ENCODE results near the gene CES2. TPM values are rescaled to one million over a fixed set of nuclear protein-coding genes. Genes with fewer than 3 reads are reported as not detected.

Gene CES2
- polyA plus RNA-seq, 1 of the 3 experiments (the other 2 are of a cell fraction), result 33.1 TPM

GRCh38 chr16:66960270-66960669, 25.0 kb downstream of the CES2 start:
- no peaks in the 10 kb centered on the region for H4K20me1 ChIP-seq (ENCODE audit: insufficient read depth)
- DNase-seq, result no peak
- WGBS (ENCODE audit: low lambda C conversion rate), result 90% methylated on average over 1 of the region's 1 CpG
- ChIA-PET CTCF (interaction anchor here (0.7 to 11.9 kb wide), 17 partner anchors 8 to 225 kb away, joined by 3 to 82 read pairs (median 6); partner anchors contain the start of gene B3GNT9), POLR2A (no interaction called here)
- no peak overlapping the region for H2AFZ ChIP-seq (ENCODE audit: low read depth)
- no peak overlapping the region for H3K27ac ChIP-seq (ENCODE audit: low read depth in 2 of 2, low read length in 1 of 2)
- no peaks in the 10 kb centered on the region for H3F3A ChIP-seq (replicated peaks; ENCODE audit: insufficient read depth)
- H3K79me2 ChIP-seq (ENCODE audit: insufficient read depth), result no peaks in the 10 kb centered on the region
- no peaks in the 10 kb centered on the region for H3K9me3 ChIP-seq
- no peak for TF ChIP-seq RAD21 (IDR thresholded peaks at IDR 0.05; ENCODE audit: low read length)
- no peak for TF ChIP-seq NRF1 (IDR thresholded peaks at IDR 0.05; ENCODE audit: low read depth, low read length)
- no peak for TF ChIP-seq EP300 (IDR thresholded peaks at IDR 0.05; ENCODE audit: borderline replicate concordance in 1 of 2, low read depth in 1 of 2, low read length in 1 of 2)
- no peak for TF ChIP-seq NFIC (IDR thresholded peaks at IDR 0.05; ENCODE audit: borderline replicate concordance)
- peaks cover 0 to 16% of the 10 kb centered on the region in 2 experiments; a peak in 1 of 4 replicates for H3K4me1 ChIP-seq (ENCODE audit: control insufficient read depth in 1 of 2, insufficient read depth in 2 of 2, low read depth in 1 of 2, low read length in 1 of 2)
- no peaks in the 10 kb centered on the region for H3K9me2 ChIP-seq
- H3K4me2 ChIP-seq, result no peak overlapping the region
- no peak overlapping the region for H3K9ac ChIP-seq
- H3K4me3 ChIP-seq (ENCODE audit: low read depth in 2 of 2, low read length in 1 of 2), result no peak overlapping the region
- no peaks in the 10 kb centered on the region for H3K36me3 ChIP-seq (replicated peaks in 1 of 2; ENCODE audit: control insufficient read depth in 1 of 2, insufficient read depth in 2 of 2, low read length in 1 of 2)
- H3K27me3 ChIP-seq (ENCODE audit: insufficient read depth), result no peaks in the 10 kb centered on the region

- Histone ChIP-seq H3K4me2 (peak within 1 kb of the TSS; percentile 59; the same call in 1 of the 2 replicates), H3K4me1 (ENCODE audit: control insufficient read depth in 1 of 2, insufficient read depth in 2 of 2, low read depth in 1 of 2, low read length in 1 of 2) (peaks cover 0 to 16% of the 10 kb centered on the region in 2 experiments; a peak in 1 of 4 replicates), H3K79me2 (ENCODE audit: insufficient read depth) (no peaks in the 10 kb centered on the region), H3K36me3 (replicated peaks in 1 of 2; ENCODE audit: control insufficient read depth in 1 of 2, insufficient read depth in 2 of 2, low read length in 1 of 2) (no peaks in the 10 kb centered on the region), H4K20me1 (ENCODE audit: insufficient read depth) (no peaks in the 10 kb centered on the region), H3K27ac (ENCODE audit: low read depth in 2 of 2, low read length in 1 of 2) (no peak within 1 kb of the TSS; a peak in 1 of 4 replicates), H3K9ac (no peak within 1 kb of the TSS), H3K4me3 (ENCODE audit: low read depth in 2 of 2, low read length in 1 of 2) (peak within 1 kb of the TSS; percentile 6 to 50; a peak in 1 of 4 replicates), H3K9me3 (no peaks in the 10 kb centered on the region), H3K27me3 (ENCODE audit: insufficient read depth) (no peaks in the 10 kb centered on the region), H3K9me2 (no peaks in the 10 kb centered on the region), H3F3A (replicated peaks; ENCODE audit: insufficient read depth) (no peaks in the 10 kb centered on the region), H2AFZ (ENCODE audit: low read depth) (peak within 1 kb of the TSS; percentile 79)
- 67% methylated on average over 14 of the region's 16 CpGs for WGBS (ENCODE audit: low lambda C conversion rate)
- ChIA-PET POLR2A (interaction anchor here (0.5 kb wide), 1 partner anchor 58 kb away, joined by 3 read pairs; no protein-coding TSS in a partner anchor), CTCF (interaction anchor here (0.6 to 11.9 kb wide), 30 partner anchors 9 to 236 kb away, joined by 3 to 82 read pairs (median 4); partner anchors contain the start of genes B3GNT9 and RRAD)
- peak; percentile 82 for DNase-seq
- TF ChIP-seq SMC3 (IDR thresholded peaks at IDR 0.05; ENCODE audit: low read depth, low read length), result 0 out of 2 replicates have a peak, but pooled peaks have one; percentile 8
- TF ChIP-seq MEF2A (IDR thresholded peaks at IDR 0.05; ENCODE audit: borderline replicate concordance, low read depth), result no peak
- no peak for TF ChIP-seq IRF3 (IDR thresholded peaks at IDR 0.05; ENCODE audit: low read depth, low read length)
- TF ChIP-seq PBX3 (IDR thresholded peaks at IDR 0.05), result no peak
- TF ChIP-seq ZBTB33 (IDR thresholded peaks at IDR 0.05; ENCODE audit: borderline replicate concordance, low read depth), result no peak
- TF ChIP-seq TAF1 (IDR thresholded peaks at IDR 0.05; ENCODE audit: borderline replicate concordance, low read depth, low read length), result no peak
- no peak for TF ChIP-seq FOXJ3 (CRISPR knock-in tag; IDR thresholded peaks at IDR 0.05)
- no peak for TF ChIP-seq GATA2 (CRISPR knock-in tag; IDR thresholded peaks at IDR 0.05)
- no peak for TF ChIP-seq FOXM1 (IDR thresholded peaks at IDR 0.05; ENCODE audit: low read depth)
- TF ChIP-seq NRF1 (IDR thresholded peaks at IDR 0.05; ENCODE audit: low read depth, low read length), result no peak
- TF ChIP-seq CTCF (IDR thresholded peaks at IDR 0.05), result peak; percentile 81
- TF ChIP-seq MXI1 (IDR thresholded peaks at IDR 0.05; ENCODE audit: low read depth, low read length), result peak; percentile 46; the same call in 1 of the 2 replicates
- TF ChIP-seq NFIC (IDR thresholded peaks at IDR 0.05; ENCODE audit: borderline replicate concordance), result no peak
These were observed 25.9 kb downstream of the CES2 start, which contains the start of gene CES3 for GRCh38 chr16:66961065-66961744. Gene CES3, plus strand, starts transcription at chr16:66961266. Its CDS starts 42 bp downstream, at chr16:66961308.

Measured in SK-N-SH (cell line).